Panc1 (cell line): ENCODE data around the gene IGBP1. TPM values are rescaled to one million over a fixed set of nuclear protein-coding genes. Genes with fewer than 3 reads are reported as not detected.

ENCODE experiments used
- ATAC-seq: fragments of 200-7000 bp; cut with Tn5 transposase; 2 replicates; pipeline ENCODE4 v1.9.1; 2020; ENCODE audit warnings: mild to moderate bottlenecking, moderate library complexity
- BruUV-seq: library from RNA; stranded (reverse); fragments of 400-500 nt; replicated peaks from 2 replicates; lab custom pipeline; 2021; lab: Mats Ljungman, UMichigan
- CTCF ChIA-PET: fragments of 300-600 bp; sonication (Branson Sonifier 250); formaldehyde crosslinking; loops from one replicate; lab custom pipeline; 2022; ENCODE audit warnings: antibody characterized with exemption; lab: Charles Lee
- POLR2A ChIA-PET: fragments of 300-600 bp; sonication (Branson Sonifier 250); formaldehyde crosslinking; loops from one replicate; lab custom pipeline; 2022; ENCODE audit warnings: antibody characterized with exemption; lab: Charles Lee
- DNase-seq: peaks from one replicate; pipeline ENCODE4 v3.0.0-alpha.2; 2010; ENCODE audit warnings: low read depth, low spot score
- H3K27ac ChIP-seq: 2 replicates; pipeline ENCODE4 v1.5.1; 2011; ENCODE audit warnings: mild to moderate bottlenecking, low read length, inconsistent platforms
- H3K27me3 ChIP-seq: fragments of 200-500 bp; sonication (Bioruptor generic); 2 replicates; pipeline ENCODE4 v1.6.0; 2014; ENCODE audit warnings: low read length, inconsistent platforms; ENCODE audit not compliant: control insufficient read depth, insufficient read depth
- H3K36me3 ChIP-seq: fragments of 200-500 bp; sonication (Bioruptor generic); 2 replicates; pipeline ENCODE4 v1.5.1; 2014; ENCODE audit warnings: inconsistent platforms, mild to moderate bottlenecking, low read length, moderate library complexity; ENCODE audit not compliant: control insufficient read depth, insufficient read depth
- H3K4me1 ChIP-seq: 2 replicates; pipeline ENCODE4 v1.5.1; 2011; ENCODE audit warnings: inconsistent platforms, mild to moderate bottlenecking, low read length, moderate library complexity; ENCODE audit not compliant: control insufficient read depth, insufficient read depth
- H3K4me3 ChIP-seq, 2 experiments: 2 replicates each; pipeline ENCODE4 v1.5.1; 2011 to 2012; ENCODE audit warnings: low read depth in 2 of 2, low read length in 2 of 2, mild to moderate bottlenecking in 2 of 2, inconsistent platforms in 1 of 2, moderate library complexity in 1 of 2
- H3K9me3 ChIP-seq: fragments of 200-500 bp; sonication (Bioruptor generic); 2 replicates; pipeline ENCODE4 v1.5.1; 2014; ENCODE audit warnings: low read depth, mild to moderate bottlenecking, inconsistent platforms, low read length, moderate library complexity; ENCODE audit not compliant: control insufficient read depth, insufficient read depth
- POLR2AphosphoS5 ChIP-seq: IDR thresholded peaks from 2 replicates; pipeline ENCODE4 v1.6.1; 2012; ENCODE audit warnings: mild to moderate bottlenecking, low read depth, low read length, moderate library complexity
- SIN3A ChIP-seq: IDR thresholded peaks from 2 replicates; pipeline ENCODE4 v1.6.1; 2012; ENCODE audit warnings: low read depth, mild to moderate bottlenecking, low read length, moderate library complexity, borderline replicate concordance; ENCODE audit not compliant: insufficient read depth
- TCF7L2 ChIP-seq: IDR thresholded peaks from 2 replicates; pipeline ENCODE4 v1.6.1; 2011; ENCODE audit warnings: mild to moderate bottlenecking, low read depth, low read length, inconsistent platforms
- in situ Hi-C: cut with HindIII; loops from 2 replicates; pipeline ENCODE4 v1.10.0; 2016; ENCODE audit warnings: low sequenced_read_pairs, low pct_unique_long_range_greater_than_20kb
- intact Hi-C: fragments of 100-400 bp; cut with micrococcal nuclease; formaldehyde crosslinking; loops from one replicate; pipeline ENCODE4 v1.10.0; 2022; ENCODE audit not compliant: unreplicated experiment
- total RNA-seq: library from RNA; stranded (reverse); gene quantifications from one replicate; pipeline ENCODE4 v1.2.1, GENCODE V29; 2021; ENCODE audit not compliant: unreplicated experiment
- TF ChIP-seq, protein P1 (sequence below): fragments of 450-650 bp; IDR thresholded peaks from 2 replicates; pipeline ENCODE4 v1.5.1; 2017; ENCODE audit warnings: mild to moderate bottlenecking
- TF ChIP-seq, protein P2 (sequence below), 2 experiments: IDR thresholded peaks; 2 replicates each; pipeline ENCODE4 v1.6.1; 2011 to 2012; ENCODE audit warnings: low read depth in 2 of 2, control low read depth in 1 of 2, low read length in 1 of 2, mild to moderate bottlenecking in 1 of 2, moderate library complexity in 1 of 2; ENCODE audit not compliant: insufficient read depth in 1 of 2

The IGBP1 gene
- total RNA-seq, 1 experiment from 2014 or later = 36.9 TPM

DNA sequence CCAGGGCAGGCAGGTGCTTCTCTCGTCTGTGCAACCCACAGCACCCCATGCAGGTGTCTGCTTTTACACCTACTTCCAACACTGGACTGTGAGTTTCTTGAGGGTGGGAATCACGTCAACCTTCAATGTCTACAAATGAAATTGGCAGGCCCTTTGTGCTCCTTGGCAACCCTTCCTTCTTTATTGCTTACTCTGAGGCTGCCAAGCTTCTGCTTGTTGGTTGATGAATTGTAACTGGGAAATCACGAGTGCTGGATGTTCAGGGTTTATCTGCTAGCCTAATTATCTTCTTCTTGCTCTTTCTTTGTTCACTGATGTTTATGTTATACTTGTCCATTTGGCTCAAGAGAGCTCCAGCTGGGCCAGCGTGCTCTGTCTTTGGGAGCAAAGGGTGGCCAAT lies 41.5 kb downstream of the IGBP1 start:
- intact Hi-C loops = no loop called here
- DNase-seq = no peak
- ATAC-seq = no peak

DNA sequence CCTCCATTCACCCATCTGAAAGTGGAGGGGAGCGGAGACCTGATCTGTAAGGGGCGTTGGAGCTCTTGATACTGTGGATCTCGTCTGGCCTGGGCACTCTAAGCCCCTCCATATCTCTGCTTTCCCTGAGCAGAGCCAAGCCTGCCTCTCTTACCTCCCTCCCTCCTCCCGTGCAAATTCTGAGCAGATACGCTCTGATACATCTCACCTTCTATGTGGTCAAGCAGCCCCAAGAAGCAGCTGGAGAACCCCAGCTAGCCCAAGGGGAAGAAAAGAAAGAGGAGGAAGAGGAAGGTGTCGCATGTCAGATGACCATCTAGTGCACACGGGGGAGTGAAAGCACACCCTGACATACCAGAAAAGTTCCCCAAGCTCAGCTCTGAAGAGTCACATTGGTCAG lies 42.1 kb downstream of the IGBP1 start:
- no peaks in the 10 kb centered on the region for H3K4me1 ChIP-seq
- H3K27me3 ChIP-seq = no peaks in the 10 kb centered on the region
- H3K4me3 ChIP-seq = no peak overlapping the region
- intact Hi-C loops = no loop called here
- BruUV-seq = no TSS peak
- CTCF ChIA-PET = no interaction called here
- no peak for ATAC-seq
- no peaks in the 10 kb centered on the region for H3K9me3 ChIP-seq
- DNase-seq = no peak
- no peaks in the 10 kb centered on the region for H3K36me3 ChIP-seq
- in situ Hi-C loops = no loop called here
- no peak overlapping the region for H3K27ac ChIP-seq
- TF ChIP-seq POLR2AphosphoS5 (no peak), TCF7L2 (no peak), SIN3A (no peak)
- TF ChIP-seq, protein P1, sequence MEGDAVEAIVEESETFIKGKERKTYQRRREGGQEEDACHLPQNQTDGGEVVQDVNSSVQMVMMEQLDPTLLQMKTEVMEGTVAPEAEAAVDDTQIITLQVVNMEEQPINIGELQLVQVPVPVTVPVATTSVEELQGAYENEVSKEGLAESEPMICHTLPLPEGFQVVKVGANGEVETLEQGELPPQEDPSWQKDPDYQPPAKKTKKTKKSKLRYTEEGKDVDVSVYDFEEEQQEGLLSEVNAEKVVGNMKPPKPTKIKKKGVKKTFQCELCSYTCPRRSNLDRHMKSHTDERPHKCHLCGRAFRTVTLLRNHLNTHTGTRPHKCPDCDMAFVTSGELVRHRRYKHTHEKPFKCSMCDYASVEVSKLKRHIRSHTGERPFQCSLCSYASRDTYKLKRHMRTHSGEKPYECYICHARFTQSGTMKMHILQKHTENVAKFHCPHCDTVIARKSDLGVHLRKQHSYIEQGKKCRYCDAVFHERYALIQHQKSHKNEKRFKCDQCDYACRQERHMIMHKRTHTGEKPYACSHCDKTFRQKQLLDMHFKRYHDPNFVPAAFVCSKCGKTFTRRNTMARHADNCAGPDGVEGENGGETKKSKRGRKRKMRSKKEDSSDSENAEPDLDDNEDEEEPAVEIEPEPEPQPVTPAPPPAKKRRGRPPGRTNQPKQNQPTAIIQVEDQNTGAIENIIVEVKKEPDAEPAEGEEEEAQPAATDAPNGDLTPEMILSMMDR = no peak
- TF ChIP-seq, protein P2, sequence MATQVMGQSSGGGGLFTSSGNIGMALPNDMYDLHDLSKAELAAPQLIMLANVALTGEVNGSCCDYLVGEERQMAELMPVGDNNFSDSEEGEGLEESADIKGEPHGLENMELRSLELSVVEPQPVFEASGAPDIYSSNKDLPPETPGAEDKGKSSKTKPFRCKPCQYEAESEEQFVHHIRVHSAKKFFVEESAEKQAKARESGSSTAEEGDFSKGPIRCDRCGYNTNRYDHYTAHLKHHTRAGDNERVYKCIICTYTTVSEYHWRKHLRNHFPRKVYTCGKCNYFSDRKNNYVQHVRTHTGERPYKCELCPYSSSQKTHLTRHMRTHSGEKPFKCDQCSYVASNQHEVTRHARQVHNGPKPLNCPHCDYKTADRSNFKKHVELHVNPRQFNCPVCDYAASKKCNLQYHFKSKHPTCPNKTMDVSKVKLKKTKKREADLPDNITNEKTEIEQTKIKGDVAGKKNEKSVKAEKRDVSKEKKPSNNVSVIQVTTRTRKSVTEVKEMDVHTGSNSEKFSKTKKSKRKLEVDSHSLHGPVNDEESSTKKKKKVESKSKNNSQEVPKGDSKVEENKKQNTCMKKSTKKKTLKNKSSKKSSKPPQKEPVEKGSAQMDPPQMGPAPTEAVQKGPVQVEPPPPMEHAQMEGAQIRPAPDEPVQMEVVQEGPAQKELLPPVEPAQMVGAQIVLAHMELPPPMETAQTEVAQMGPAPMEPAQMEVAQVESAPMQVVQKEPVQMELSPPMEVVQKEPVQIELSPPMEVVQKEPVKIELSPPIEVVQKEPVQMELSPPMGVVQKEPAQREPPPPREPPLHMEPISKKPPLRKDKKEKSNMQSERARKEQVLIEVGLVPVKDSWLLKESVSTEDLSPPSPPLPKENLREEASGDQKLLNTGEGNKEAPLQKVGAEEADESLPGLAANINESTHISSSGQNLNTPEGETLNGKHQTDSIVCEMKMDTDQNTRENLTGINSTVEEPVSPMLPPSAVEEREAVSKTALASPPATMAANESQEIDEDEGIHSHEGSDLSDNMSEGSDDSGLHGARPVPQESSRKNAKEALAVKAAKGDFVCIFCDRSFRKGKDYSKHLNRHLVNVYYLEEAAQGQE (IDR thresholded peaks at IDR 0.05; ENCODE audit: insufficient read depth in 1 of 2, low read depth in 2 of 2, low read length in 1 of 2) = no peak
- POLR2A ChIA-PET = no interaction called here

More for the DNA sequence above, 41.5 kb downstream of the IGBP1 start:
- POLR2A ChIA-PET = no interaction called here
- Histone ChIP-seq H3K4me1 (no peaks in the 10 kb centered on the region), H3K36me3 (no peaks in the 10 kb centered on the region), H3K27me3 (no peaks in the 10 kb centered on the region), H3K4me3 (no peak overlapping the region), H3K27ac (no peak overlapping the region), H3K9me3 (no peaks in the 10 kb centered on the region)
- BruUV-seq = no TSS peak
- TF ChIP-seq, protein P1 = no peak
- no peak for TF ChIP-seq TCF7L2
- no peak for TF ChIP-seq POLR2AphosphoS5
- no peak for TF ChIP-seq SIN3A
- TF ChIP-seq, protein P2 (IDR thresholded peaks at IDR 0.05; ENCODE audit: insufficient read depth in 1 of 2, low read depth in 2 of 2, low read length in 1 of 2) = no peak
- CTCF ChIA-PET = no interaction called here
- in situ Hi-C loops = no loop called here
